ENCODE data around the gene AGMAT.

DNA sequence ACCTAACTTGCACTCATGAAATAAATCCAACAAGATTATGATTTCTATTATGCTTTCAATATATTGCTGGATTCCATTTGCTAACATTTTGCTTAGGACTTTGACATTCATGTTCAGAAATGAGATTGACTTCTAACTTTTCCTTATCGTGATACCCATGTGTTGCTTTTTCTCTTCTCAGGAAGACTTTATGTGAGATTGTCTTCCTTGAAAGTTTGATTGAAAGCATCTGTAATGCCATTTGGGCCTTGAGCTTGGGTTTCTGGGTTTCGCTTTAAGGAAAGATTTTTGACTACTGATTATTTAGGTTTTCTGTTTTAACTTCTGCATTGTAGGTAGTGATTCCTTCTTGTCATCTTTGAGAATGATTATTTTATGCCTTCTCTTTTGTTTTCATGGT lies 27.8 kb downstream of the AGMAT start:
- TF ChIP-seq, protein P1, sequence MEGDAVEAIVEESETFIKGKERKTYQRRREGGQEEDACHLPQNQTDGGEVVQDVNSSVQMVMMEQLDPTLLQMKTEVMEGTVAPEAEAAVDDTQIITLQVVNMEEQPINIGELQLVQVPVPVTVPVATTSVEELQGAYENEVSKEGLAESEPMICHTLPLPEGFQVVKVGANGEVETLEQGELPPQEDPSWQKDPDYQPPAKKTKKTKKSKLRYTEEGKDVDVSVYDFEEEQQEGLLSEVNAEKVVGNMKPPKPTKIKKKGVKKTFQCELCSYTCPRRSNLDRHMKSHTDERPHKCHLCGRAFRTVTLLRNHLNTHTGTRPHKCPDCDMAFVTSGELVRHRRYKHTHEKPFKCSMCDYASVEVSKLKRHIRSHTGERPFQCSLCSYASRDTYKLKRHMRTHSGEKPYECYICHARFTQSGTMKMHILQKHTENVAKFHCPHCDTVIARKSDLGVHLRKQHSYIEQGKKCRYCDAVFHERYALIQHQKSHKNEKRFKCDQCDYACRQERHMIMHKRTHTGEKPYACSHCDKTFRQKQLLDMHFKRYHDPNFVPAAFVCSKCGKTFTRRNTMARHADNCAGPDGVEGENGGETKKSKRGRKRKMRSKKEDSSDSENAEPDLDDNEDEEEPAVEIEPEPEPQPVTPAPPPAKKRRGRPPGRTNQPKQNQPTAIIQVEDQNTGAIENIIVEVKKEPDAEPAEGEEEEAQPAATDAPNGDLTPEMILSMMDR (conservative IDR thresholded peaks at IDR 0.05; ENCODE audit: low read depth, low read length), result no peak
- TF ChIP-seq POLR2A (IDR thresholded peaks at IDR 0.05; ENCODE audit: low read depth, low read length) (no peak), MAFK (IDR thresholded peaks at IDR 0.05; ENCODE audit: low read depth, low read length) (no peak), MAZ (IDR thresholded peaks at IDR 0.05; ENCODE audit: borderline replicate concordance, low read depth, low read length) (no peak), RCOR1 (IDR thresholded peaks at IDR 0.05; ENCODE audit: insufficient replicate concordance, low read length) (no peak), RAD21 (IDR thresholded peaks at IDR 0.05; ENCODE audit: low read length) (no peak), RFX5 (IDR thresholded peaks at IDR 0.05; ENCODE audit: low read depth, low read length) (no peak), SMC3 (IDR thresholded peaks at IDR 0.05; ENCODE audit: low read depth, low read length) (no peak), MXI1 (IDR thresholded peaks at IDR 0.05; ENCODE audit: borderline replicate concordance, low read depth, low read length) (no peak), BHLHE40 (IDR thresholded peaks at IDR 0.05; ENCODE audit: low read depth, low read length) (no peak), NFE2L2 (IDR thresholded peaks at IDR 0.05; ENCODE audit: low read depth, low read length) (no peak), CHD1 (IDR thresholded peaks at IDR 0.05; ENCODE audit: low read depth, low read length) (no peak)
- TF ChIP-seq, protein P2, sequence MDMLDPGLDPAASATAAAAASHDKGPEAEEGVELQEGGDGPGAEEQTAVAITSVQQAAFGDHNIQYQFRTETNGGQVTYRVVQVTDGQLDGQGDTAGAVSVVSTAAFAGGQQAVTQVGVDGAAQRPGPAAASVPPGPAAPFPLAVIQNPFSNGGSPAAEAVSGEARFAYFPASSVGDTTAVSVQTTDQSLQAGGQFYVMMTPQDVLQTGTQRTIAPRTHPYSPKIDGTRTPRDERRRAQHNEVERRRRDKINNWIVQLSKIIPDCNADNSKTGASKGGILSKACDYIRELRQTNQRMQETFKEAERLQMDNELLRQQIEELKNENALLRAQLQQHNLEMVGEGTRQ (IDR thresholded peaks at IDR 0.05; ENCODE audit: low read depth, low read length), result no peak

Measured in IMR-90 (cell line).